HEK293 (cell line): ENCODE measurements around the gene PRICKLE1.

ENCODE experiments used
- CTCF ChIA-PET: fragments of 350-600 bp; formaldehyde crosslinking; extraction: SDS; loops from one replicate; lab custom pipeline; 2021; ENCODE audit warnings: antibody characterized with exemption; lab: Yijun Ruan, JAX
- POLR2A ChIA-PET: fragments of 300-600 bp; formaldehyde crosslinking; extraction: SDS; loops from one replicate; lab custom pipeline; 2020; ENCODE audit warnings: antibody characterized with exemption, inconsistent platforms; lab: Yijun Ruan, JAX
- H3K27ac ChIP-seq: fragments of 200-500 bp; sonication (Bioruptor generic); 2 replicates; pipeline ENCODE4 v1.5.1; 2014; ENCODE audit warnings: low read depth, low read length, control low read depth, inconsistent platforms; ENCODE audit errors: extremely low read depth
- H3K36me3 ChIP-seq, 2 experiments: fragments of 200-500 bp in 1 of 2; sonication (Bioruptor generic) in 1 of 2; 1 replicate in 1 of 2; 2 replicates in 1 of 2; pipeline ENCODE4 v1.5.1; 2014 to 2017; ENCODE audit warnings: inconsistent platforms in 2 of 2, low read length in 2 of 2; ENCODE audit not compliant: control insufficient read depth in 2 of 2, insufficient read depth in 1 of 2
- H3K4me1 ChIP-seq: fragments of 200-500 bp; sonication (Bioruptor generic); 2 replicates; pipeline ENCODE4 v1.5.1; 2014; ENCODE audit warnings: mild to moderate bottlenecking, low read length, inconsistent platforms; ENCODE audit not compliant: control insufficient read depth, insufficient read depth
- H3K4me3 ChIP-seq: 2 replicates; pipeline ENCODE4 v1.5.1; 2011; ENCODE audit warnings: low read depth, mild to moderate bottlenecking, control low read depth, low read length, moderate library complexity
- H3K9me3 ChIP-seq: fragments of 200-500 bp; sonication (Bioruptor generic); 2 replicates; pipeline ENCODE4 v1.5.1; 2014; ENCODE audit warnings: low read depth, low read length, inconsistent platforms; ENCODE audit not compliant: control insufficient read depth, insufficient read depth
- PRDM1 ChIP-seq: fragments of 450-650 bp; formaldehyde crosslinking; IDR thresholded peaks from 2 replicates; pipeline ENCODE4; 2016; ENCODE audit warnings: missing biosample characterization, missing genetic modification characterization
- TCF7L2 ChIP-seq: IDR thresholded peaks from 2 replicates; pipeline ENCODE4 v1.6.1; 2011; ENCODE audit warnings: low read depth, mild to moderate bottlenecking, inconsistent platforms, low read length, moderate library complexity, borderline replicate concordance
- ZNF112 ChIP-seq: fragments of 450-650 bp; formaldehyde crosslinking; IDR thresholded peaks from 2 replicates; pipeline ENCODE4 v1.5.0; 2017; ENCODE audit warnings: missing biosample characterization, missing genetic modification characterization
- ZNF132 ChIP-seq: fragments of 450-650 bp; formaldehyde crosslinking; IDR thresholded peaks from 2 replicates; pipeline ENCODE4 v1.5.1; 2017; ENCODE audit warnings: missing biosample characterization, missing genetic modification characterization, borderline replicate concordance
- ZNF202 ChIP-seq: fragments of 450-650 bp; formaldehyde crosslinking; IDR thresholded peaks from 2 replicates; pipeline ENCODE4 v1.5.1; 2016; ENCODE audit warnings: missing biosample characterization, missing genetic modification characterization, borderline replicate concordance
- ZNF274 ChIP-seq, 2 experiments: fragments of 200-500 bp in 1 of 2; fragments of 450-650 bp in 1 of 2; sonication (Bioruptor generic) in 1 of 2; formaldehyde crosslinking in 1 of 2; IDR thresholded peaks; 2 replicates each; pipeline versions ENCODE4 v1.5.1 to v1.6.1; 2014 to 2016; ENCODE audit warnings: borderline replicate concordance in 1 of 2, inconsistent platforms in 1 of 2, low read length in 1 of 2, missing biosample characterization in 1 of 2, missing genetic modification characterization in 1 of 2
- ZNF280D ChIP-seq: fragments of 450-650 bp; formaldehyde crosslinking; IDR thresholded peaks from 2 replicates; pipeline ENCODE4 v1.5.1; 2016; ENCODE audit warnings: missing biosample characterization, missing genetic modification characterization
- ZNF391 ChIP-seq: fragments of 450-650 bp; formaldehyde crosslinking; IDR thresholded peaks from 2 replicates; pipeline ENCODE4 v1.5.1; 2016; ENCODE audit warnings: low read depth, missing biosample characterization, missing genetic modification characterization, borderline replicate concordance
- ZNF521 ChIP-seq: fragments of 450-650 bp; formaldehyde crosslinking; IDR thresholded peaks from 2 replicates; pipeline ENCODE4 v1.5.1; 2017; ENCODE audit warnings: missing biosample characterization, mild to moderate bottlenecking, missing genetic modification characterization
- ZNF639 ChIP-seq: fragments of 450-650 bp; formaldehyde crosslinking; IDR thresholded peaks from 2 replicates; pipeline ENCODE4 v1.5.1; 2016; ENCODE audit warnings: missing biosample characterization, missing genetic modification characterization
- ZNF677 ChIP-seq: fragments of 450-650 bp; IDR thresholded peaks from 2 replicates; pipeline ENCODE4 v1.5.0; 2018; ENCODE audit warnings: missing biosample characterization, mild to moderate bottlenecking, missing genetic modification characterization, moderate library complexity
- TF ChIP-seq, protein P1 (sequence below): fragments of 450-650 bp; formaldehyde crosslinking; IDR thresholded peaks from 2 replicates; pipeline ENCODE4 v1.5.1; 2016; ENCODE audit warnings: missing biosample characterization, missing genetic modification characterization
- TF ChIP-seq, protein P2 (sequence below): fragments of 450-650 bp; formaldehyde crosslinking; IDR thresholded peaks from 2 replicates; pipeline ENCODE4 v1.5.1; 2016; ENCODE audit warnings: missing biosample characterization, missing genetic modification characterization, borderline replicate concordance

PRICKLE1 gene

DNA sequence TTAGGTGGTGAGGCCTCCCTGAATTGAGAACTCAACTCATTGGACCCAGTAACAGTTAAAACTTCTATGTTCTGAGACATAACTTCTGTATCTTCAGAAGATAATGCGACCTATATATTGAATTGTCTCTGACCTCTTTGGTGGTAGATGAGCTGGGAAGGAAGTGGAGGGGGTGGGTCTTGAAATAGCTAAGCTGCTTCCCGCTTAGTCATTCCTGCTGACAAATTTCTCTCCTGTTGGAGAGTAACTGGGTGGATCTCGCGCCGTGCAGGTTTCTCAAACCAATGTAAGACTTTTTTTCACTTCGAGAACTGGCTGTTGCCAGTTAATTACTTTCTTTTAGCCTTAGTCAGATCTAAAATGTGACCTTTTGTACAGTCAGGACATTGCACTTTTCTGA lies 162.8 kb downstream of the PRICKLE1 start:
- Histone ChIP-seq H3K4me3 (no peak overlapping the region), H3K27ac (no peak overlapping the region), H3K9me3 (no peaks in the 10 kb centered on the region), H3K4me1 (peaks cover 4% of the 10 kb centered on the region; the same call in 1 of the 2 replicates), H3K36me3 (peaks cover 0 to 1% of the 10 kb centered on the region in 2 experiments; a peak in 2 of 3 replicates)
- ChIA-PET CTCF (no interaction called here), POLR2A (no interaction called here)
- no peak for TF ChIP-seq ZNF202 (tag by site-specific recombination)
- TF ChIP-seq ZNF274 (IDR thresholded peaks at IDR 0.05; ENCODE audit: low read length), result no peak
- TF ChIP-seq ZNF274 (tag by site-specific recombination; IDR thresholded peaks at IDR 0.05; ENCODE audit: borderline replicate concordance), result no peak
- TF ChIP-seq ZNF677, result no peak
- TF ChIP-seq PRDM1 (tag by site-specific recombination), result no peak
- TF ChIP-seq ZNF112, result no peak
- TF ChIP-seq ZNF639 (tag by site-specific recombination), result no peak
- TF ChIP-seq ZNF280D (tag by site-specific recombination), result no peak
- TF ChIP-seq ZNF521 (tag by site-specific recombination), result no peak
- TF ChIP-seq ZNF132 (tag by site-specific recombination), result no peak
- TF ChIP-seq, protein P1, sequence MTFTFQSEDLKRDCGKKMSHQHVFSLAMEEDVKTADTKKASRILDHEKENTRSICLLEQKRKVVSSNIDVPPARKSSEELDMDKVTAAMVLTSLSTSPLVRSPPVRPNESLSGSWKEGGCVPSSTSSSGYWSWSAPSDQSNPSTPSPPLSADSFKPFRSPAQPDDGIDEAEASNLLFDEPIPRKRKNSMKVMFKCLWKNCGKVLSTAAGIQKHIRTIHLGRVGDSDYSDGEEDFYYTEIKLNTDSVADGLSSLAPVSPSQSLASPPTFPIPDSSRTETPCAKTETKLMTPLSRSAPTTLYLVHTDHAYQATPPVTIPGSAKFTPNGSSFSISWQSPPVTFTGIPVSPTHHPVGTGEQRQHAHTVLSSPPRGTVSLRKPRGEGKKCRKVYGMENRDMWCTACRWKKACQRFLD (tag by site-specific recombination), result no peak
- TF ChIP-seq TCF7L2, result no peak

- H3K4me3 ChIP-seq, result no peak overlapping the region
- no peak overlapping the region for H3K27ac ChIP-seq
- no peaks in the 10 kb centered on the region for H3K36me3 ChIP-seq
- TF ChIP-seq ZNF391 (tag by site-specific recombination), result no peak
- TF ChIP-seq, protein P2, sequence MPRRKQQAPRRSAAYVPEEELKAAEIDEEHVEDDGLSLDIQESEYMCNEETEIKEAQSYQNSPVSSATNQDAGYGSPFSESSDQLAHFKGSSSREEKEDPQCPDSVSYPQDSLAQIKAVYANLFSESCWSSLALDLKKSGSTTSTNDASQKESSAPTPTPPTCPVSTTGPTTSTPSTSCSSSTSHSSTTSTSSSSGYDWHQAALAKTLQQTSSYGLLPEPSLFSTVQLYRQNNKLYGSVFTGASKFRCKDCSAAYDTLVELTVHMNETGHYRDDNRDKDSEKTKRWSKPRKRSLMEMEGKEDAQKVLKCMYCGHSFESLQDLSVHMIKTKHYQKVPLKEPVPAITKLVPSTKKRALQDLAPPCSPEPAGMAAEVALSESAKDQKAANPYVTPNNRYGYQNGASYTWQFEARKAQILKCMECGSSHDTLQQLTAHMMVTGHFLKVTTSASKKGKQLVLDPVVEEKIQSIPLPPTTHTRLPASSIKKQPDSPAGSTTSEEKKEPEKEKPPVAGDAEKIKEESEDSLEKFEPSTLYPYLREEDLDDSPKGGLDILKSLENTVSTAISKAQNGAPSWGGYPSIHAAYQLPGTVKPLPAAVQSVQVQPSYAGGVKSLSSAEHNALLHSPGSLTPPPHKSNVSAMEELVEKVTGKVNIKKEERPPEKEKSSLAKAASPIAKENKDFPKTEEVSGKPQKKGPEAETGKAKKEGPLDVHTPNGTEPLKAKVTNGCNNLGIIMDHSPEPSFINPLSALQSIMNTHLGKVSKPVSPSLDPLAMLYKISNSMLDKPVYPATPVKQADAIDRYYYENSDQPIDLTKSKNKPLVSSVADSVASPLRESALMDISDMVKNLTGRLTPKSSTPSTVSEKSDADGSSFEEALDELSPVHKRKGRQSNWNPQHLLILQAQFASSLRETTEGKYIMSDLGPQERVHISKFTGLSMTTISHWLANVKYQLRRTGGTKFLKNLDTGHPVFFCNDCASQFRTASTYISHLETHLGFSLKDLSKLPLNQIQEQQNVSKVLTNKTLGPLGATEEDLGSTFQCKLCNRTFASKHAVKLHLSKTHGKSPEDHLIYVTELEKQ (tag by site-specific recombination), result no peak
- TF ChIP-seq, all 188 proteins: peak for 0
- Histone ChIP-seq H3K9me3 (no peaks in the 10 kb centered on the region), H3K4me1 (peaks cover 4% of the 10 kb centered on the region; the same call in 1 of the 2 replicates)
- ChIA-PET CTCF (interaction anchor here (0.6 to 0.7 kb wide), 3 partner anchors 8 to 548 kb away, joined by 3 to 7 read pairs (median 4); no protein-coding TSS in a partner anchor), POLR2A (no interaction called here)
Measured at GRCh38 chr12:42422785-42423184, 166.8 kb downstream of the PRICKLE1 start.
